Loucy (cell line): ENCODE results near the gene SOCS2.
A peak's percentile ranks its signal among the peaks of the same experiment; 100 is the strongest.

ENCODE experiments used
- H2AFZ ChIP-seq: fragments of 200-600 bp; sonication (generic); 2 replicates; pipeline ENCODE4 v1.6.0; 2016; ENCODE audit warnings: antibody characterized with exemption, mild to moderate bottlenecking, low read length, moderate library complexity
- H3F3A ChIP-seq: fragments of 200-600 bp; 2 replicates; pipeline ENCODE4 v1.6.0; 2016; ENCODE audit warnings: antibody characterized with exemption, low read depth, mild to moderate bottlenecking
- H3K27me3 ChIP-seq: fragments of 200-600 bp; sonication (generic); 2 replicates; pipeline ENCODE4 v1.6.1; 2014; ENCODE audit warnings: low read length, mild to moderate bottlenecking; ENCODE audit not compliant: insufficient read depth, poor library complexity, severe bottlenecking
- H3K36me3 ChIP-seq: fragments of 200-600 bp; sonication (generic); 2 replicates; pipeline ENCODE4 v1.6.1; 2016; ENCODE audit warnings: low read length; ENCODE audit not compliant: insufficient read depth
- H3K4me1 ChIP-seq: fragments of 200-600 bp; sonication (generic); 2 replicates; pipeline ENCODE4 v1.5.1; 2014; ENCODE audit warnings: low read length, mild to moderate bottlenecking; ENCODE audit not compliant: insufficient read depth, poor library complexity, severe bottlenecking
- H3K4me2 ChIP-seq: fragments of 200-600 bp; sonication (generic); 2 replicates; pipeline ENCODE4 v1.6.0; 2014; ENCODE audit warnings: antibody characterized with exemption, low read length, low read depth, mild to moderate bottlenecking; ENCODE audit not compliant: poor library complexity, severe bottlenecking
- H3K4me3 ChIP-seq: fragments of 200-600 bp; sonication (generic); 2 replicates; pipeline ENCODE4 v1.5.1; 2014; ENCODE audit warnings: low read length, mild to moderate bottlenecking, mixed read lengths; ENCODE audit not compliant: poor library complexity, severe bottlenecking
- H3K79me2 ChIP-seq: fragments of 200-600 bp; sonication (generic); 2 replicates; pipeline ENCODE4 v1.6.1; 2014; ENCODE audit warnings: low read length; ENCODE audit not compliant: insufficient read depth
- H3K9ac ChIP-seq: fragments of 200-600 bp; sonication (generic); 2 replicates; pipeline ENCODE4 v1.6.0; 2014; ENCODE audit warnings: mild to moderate bottlenecking, low read depth, low read length, moderate library complexity; ENCODE audit not compliant: poor library complexity, severe bottlenecking
- H3K9me2 ChIP-seq: fragments of 200-600 bp; sonication (generic); replicated peaks from 2 replicates; pipeline ENCODE4 v1.6.1; 2016; ENCODE audit warnings: low read depth, low read length, mixed read lengths
- H3K9me3 ChIP-seq: fragments of 200-600 bp; sonication (generic); 2 replicates; pipeline ENCODE4 v1.6.1; 2014; ENCODE audit warnings: mild to moderate bottlenecking, antibody characterized with exemption, low read length, low read depth; ENCODE audit not compliant: insufficient read depth
- H4K20me1 ChIP-seq: fragments of 200-600 bp; sonication (generic); 2 replicates; pipeline ENCODE4 v1.6.0; 2014; ENCODE audit warnings: antibody characterized with exemption, low read length, mild to moderate bottlenecking; ENCODE audit not compliant: insufficient read depth, poor library complexity, severe bottlenecking
- EZH2phosphoT487 ChIP-seq: fragments of 200-600 bp; IDR thresholded peaks from 2 replicates; pipeline ENCODE4 v1.6.1; 2018; ENCODE audit warnings: antibody characterized with exemption, mild to moderate bottlenecking, moderate library complexity, borderline replicate concordance
- TF ChIP-seq, protein P1 (sequence below): fragments of 200-600 bp; sonication (generic); conservative IDR thresholded peaks from 2 replicates; pipeline ENCODE4 v1.5.1; 2014; ENCODE audit warnings: mild to moderate bottlenecking, antibody characterized with exemption, low read length

The SOCS2 gene

DNA sequence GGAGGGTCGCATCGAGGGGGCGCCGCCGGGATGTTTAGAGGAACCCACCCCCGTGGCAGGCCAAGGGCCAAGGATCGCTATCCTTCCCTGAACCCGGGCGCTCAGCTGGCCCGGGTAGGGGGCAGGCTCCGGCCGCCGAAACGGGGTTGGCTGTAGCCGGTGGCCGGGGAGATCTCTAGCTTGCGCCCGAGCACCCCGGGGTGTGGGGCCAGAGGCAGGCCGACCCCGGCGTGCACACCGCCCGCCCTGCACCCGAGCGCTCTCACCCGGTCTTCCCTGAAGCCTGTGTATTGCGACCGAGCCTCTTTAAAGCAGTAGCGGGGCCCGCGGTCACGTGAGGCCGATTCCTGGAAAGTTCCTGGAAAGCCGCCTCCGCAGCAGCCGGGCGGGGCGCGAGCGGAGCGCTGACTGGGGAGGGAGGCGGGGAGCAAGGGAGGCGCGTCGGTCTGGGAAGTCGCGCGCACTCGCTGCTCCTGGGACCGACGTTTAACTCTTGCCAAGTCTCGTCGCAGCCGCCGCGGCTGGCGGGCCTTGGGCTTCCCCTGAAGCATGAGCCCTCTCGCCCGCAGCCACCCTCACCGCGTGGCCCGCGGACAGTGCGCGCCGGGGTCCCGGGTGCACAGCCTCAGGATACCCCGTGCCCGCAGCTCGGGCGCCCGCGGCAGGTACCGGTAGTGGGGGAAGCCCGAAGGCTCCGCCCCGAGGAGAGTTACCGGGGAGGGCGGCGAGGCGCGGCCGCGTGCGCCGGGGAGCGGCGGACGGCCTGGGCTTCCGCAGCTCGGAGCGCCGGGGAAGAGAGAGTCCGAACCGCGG lies 1.7 kb upstream of the SOCS2 start:
- Histone ChIP-seq H3K9ac (peak overlapping the region; percentile 56), H3K36me3 (no peaks in the 10 kb centered on the region), H2AFZ (peak overlapping the region; percentile 92), H3K9me3 (no peaks in the 10 kb centered on the region), H3K4me3 (peak overlapping the region; percentile 81), H3K4me1 (peaks cover 4% of the 10 kb centered on the region), H3K27me3 (peaks cover 38% of the 10 kb centered on the region), H3F3A (no peaks in the 10 kb centered on the region), H3K4me2 (peak overlapping the region; percentile 97), H3K9me2 (no peaks in the 10 kb centered on the region), H3K79me2 (no peaks in the 10 kb centered on the region), H4K20me1 (no peaks in the 10 kb centered on the region)
- TF ChIP-seq, protein P1, sequence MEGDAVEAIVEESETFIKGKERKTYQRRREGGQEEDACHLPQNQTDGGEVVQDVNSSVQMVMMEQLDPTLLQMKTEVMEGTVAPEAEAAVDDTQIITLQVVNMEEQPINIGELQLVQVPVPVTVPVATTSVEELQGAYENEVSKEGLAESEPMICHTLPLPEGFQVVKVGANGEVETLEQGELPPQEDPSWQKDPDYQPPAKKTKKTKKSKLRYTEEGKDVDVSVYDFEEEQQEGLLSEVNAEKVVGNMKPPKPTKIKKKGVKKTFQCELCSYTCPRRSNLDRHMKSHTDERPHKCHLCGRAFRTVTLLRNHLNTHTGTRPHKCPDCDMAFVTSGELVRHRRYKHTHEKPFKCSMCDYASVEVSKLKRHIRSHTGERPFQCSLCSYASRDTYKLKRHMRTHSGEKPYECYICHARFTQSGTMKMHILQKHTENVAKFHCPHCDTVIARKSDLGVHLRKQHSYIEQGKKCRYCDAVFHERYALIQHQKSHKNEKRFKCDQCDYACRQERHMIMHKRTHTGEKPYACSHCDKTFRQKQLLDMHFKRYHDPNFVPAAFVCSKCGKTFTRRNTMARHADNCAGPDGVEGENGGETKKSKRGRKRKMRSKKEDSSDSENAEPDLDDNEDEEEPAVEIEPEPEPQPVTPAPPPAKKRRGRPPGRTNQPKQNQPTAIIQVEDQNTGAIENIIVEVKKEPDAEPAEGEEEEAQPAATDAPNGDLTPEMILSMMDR: no peak
- TF ChIP-seq EZH2phosphoT487: no peak

DNA sequence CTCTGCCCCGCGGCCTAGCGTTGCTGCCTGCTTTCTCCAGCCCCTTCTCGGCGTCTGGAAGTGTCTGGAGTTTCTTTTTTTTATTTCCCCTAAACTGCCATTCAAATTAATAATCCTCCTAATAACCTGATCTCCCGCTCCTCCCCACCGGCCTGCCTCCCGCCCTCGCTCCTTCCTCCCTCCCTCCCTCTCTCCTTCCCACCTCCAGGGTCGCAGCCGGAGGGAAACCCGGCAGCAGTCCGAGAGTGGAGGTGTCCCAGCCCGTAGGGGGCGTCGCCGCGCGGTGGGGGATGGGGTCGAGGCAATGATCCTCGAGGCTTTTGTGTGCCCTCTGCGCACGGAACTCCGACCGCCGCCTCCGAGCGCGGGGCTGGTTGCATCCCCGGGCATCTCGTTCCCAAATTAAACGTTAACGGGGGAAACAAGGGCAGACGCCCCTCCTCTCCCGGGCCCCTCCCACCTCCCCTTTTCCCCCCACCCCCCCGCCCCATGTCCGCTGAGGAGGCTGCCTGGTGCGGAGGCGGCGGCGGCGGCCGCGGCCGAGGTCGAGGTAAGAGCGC lies 1.0 kb upstream of the SOCS2 start:
- Histone ChIP-seq H3K9me2 (no peaks in the 10 kb centered on the region), H4K20me1 (no peaks in the 10 kb centered on the region), H3K36me3 (no peaks in the 10 kb centered on the region), H3K9me3 (no peaks in the 10 kb centered on the region), H3K4me3 (peak overlapping the region; percentile 81), H3K9ac (peak overlapping the region; percentile 56), H3F3A (no peaks in the 10 kb centered on the region), H3K4me1 (peaks cover 4% of the 10 kb centered on the region), H3K27me3 (peaks cover 45% of the 10 kb centered on the region), H3K79me2 (no peaks in the 10 kb centered on the region), H2AFZ (peak overlapping the region; percentile 92), H3K4me2 (peak overlapping the region; percentile 97)
- TF ChIP-seq, protein P1: peak; percentile 40
- TF ChIP-seq EZH2phosphoT487: no peak

DNA sequence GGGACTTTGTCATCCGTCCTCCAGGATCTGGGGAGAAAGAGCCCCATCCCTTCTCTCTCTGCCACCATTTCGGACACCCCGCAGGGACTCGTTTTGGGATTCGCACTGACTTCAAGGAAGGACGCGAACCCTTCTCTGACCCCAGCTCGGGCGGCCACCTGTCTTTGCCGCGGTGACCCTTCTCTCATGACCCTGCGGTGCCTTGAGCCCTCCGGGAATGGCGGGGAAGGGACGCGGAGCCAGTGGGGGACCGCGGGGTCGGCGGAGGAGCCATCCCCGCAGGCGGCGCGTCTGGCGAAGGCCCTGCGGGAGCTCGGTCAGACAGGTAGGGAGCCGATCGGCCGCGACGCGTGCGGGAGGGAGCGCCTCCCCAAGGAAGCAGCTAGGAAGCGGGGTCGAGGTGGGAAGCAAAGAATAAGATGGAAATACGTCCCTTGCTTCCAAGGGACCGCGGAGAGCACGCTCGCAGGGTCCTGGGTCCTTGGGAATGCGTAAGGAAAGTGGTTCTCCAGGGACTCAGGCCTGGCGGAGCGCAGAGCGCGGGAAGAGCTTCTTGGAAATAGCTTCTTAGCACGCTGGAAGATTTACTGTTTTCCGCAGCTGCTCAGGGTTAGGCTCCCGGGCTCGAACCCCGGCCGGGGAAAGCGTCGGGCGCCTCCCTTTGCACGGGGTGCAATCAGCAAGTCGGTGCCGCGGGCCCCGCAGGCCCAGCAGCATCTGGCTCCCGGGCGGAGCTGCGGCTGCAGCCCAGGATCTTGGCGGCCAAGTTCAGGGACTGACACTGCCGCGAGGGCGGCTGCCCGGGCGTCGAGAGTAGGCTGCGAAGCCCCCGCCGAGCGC lies 457 bp downstream of the SOCS2 start:
- no peak overlapping the region for H3K4me3 ChIP-seq
- no peaks in the 10 kb centered on the region for H3K9me3 ChIP-seq
- H3F3A ChIP-seq: no peaks in the 10 kb centered on the region
- H2AFZ ChIP-seq: no peak overlapping the region
- no peak overlapping the region for H3K9ac ChIP-seq
- H3K4me2 ChIP-seq: no peak overlapping the region
- H3K9me2 ChIP-seq: no peaks in the 10 kb centered on the region
- peaks cover 50% of the 10 kb centered on the region for H3K27me3 ChIP-seq
- no peaks in the 10 kb centered on the region for H3K79me2 ChIP-seq
- H3K4me1 ChIP-seq: peaks cover 4% of the 10 kb centered on the region
- no peak for TF ChIP-seq EZH2phosphoT487
- TF ChIP-seq, protein P1: no peak
- no peaks in the 10 kb centered on the region for H3K36me3 ChIP-seq
- no peaks in the 10 kb centered on the region for H4K20me1 ChIP-seq
